ENCODE results near the gene NKAIN2.

DNA sequence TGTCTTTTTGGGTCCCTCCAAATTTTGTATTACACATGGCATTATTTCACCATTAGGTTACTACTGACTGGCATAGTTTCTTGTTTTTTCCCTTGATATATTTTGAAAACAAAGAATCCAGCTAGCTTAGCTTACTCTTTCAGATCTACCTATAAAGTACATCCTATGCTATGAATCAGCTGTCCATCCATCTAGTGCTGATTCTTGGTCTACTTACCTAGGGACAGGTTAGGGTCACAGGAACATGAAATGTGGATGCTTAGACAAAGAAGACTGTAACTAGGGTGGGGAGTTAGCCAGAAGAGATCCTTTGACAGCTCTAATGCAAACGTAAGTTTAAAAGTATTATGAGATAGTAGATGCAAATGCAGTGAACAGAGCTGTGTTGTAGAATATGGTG lies 91.7 kb downstream of the NKAIN2 start:
- TF ChIP-seq, protein P1, sequence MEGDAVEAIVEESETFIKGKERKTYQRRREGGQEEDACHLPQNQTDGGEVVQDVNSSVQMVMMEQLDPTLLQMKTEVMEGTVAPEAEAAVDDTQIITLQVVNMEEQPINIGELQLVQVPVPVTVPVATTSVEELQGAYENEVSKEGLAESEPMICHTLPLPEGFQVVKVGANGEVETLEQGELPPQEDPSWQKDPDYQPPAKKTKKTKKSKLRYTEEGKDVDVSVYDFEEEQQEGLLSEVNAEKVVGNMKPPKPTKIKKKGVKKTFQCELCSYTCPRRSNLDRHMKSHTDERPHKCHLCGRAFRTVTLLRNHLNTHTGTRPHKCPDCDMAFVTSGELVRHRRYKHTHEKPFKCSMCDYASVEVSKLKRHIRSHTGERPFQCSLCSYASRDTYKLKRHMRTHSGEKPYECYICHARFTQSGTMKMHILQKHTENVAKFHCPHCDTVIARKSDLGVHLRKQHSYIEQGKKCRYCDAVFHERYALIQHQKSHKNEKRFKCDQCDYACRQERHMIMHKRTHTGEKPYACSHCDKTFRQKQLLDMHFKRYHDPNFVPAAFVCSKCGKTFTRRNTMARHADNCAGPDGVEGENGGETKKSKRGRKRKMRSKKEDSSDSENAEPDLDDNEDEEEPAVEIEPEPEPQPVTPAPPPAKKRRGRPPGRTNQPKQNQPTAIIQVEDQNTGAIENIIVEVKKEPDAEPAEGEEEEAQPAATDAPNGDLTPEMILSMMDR (IDR thresholded peaks at IDR 0.05): no peak
- no peak for TF ChIP-seq POLR2A (IDR thresholded peaks at IDR 0.05)
